ENCODE data around the gene ATP12A. TPM values are rescaled to one million over a fixed set of nuclear protein-coding genes. Genes with fewer than 3 reads are reported as not detected.

Gene ATP12A
- total RNA-seq, 1 donor from 2014 or later: under 0.01 TPM

DNA sequence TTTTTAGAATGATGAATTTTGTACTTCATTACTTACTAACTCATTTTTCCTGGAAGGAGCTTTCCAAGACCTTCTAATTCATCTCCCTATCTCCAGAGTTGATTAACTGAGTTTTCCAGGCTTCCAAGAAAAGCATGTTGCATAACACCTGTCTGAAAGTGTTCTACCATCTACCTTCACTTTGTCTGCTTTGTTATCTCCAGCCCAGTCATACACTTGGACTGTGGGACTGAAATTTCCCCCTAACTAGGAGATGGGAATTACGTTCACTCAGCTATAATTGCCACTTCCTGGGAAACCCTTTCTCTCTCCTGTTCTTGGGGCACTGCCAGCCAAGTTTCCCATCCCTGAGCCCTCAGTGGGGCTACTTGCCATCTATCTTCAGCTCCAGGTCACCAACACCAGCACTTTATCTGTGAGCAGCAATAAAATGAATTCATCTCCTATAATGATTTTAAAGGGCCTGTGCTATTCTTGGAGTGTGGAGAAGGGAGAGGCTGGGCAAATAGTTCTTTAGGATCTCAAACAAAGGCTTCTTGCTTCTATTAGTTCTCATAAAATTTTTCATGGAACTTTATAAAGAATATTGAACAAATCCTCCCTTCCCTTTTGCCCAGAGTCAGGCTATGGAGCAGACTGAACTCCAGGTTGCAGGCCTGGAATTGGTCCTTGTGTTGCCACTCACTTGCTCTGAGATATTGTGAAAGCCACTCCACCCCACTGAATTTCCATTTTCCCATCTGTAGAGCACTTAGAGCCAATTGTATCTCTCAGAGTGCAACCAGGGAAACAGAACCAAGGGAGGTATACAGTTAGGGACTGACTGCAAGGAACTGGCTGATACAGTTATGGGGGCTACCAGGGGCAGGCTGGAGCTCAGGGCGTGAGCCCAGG lies 17.8 kb upstream of the ATP12A start:
- DNase-seq (ENCODE audit: low spot score in 2 of 2) (no peak), FAIRE-seq (no peak)

GRCh38 chr13:24663089-24663395 lies 17.2 kb upstream of the ATP12A start:
- no peak for FAIRE-seq
- DNase-seq (ENCODE audit: low spot score in 2 of 2): no peak

- DNase-seq (ENCODE audit: low spot score in 2 of 2) (no peak), FAIRE-seq (no peak)
Observed at GRCh38 chr13:24663586-24663985, 16.6 kb upstream of the ATP12A start.

DNA sequence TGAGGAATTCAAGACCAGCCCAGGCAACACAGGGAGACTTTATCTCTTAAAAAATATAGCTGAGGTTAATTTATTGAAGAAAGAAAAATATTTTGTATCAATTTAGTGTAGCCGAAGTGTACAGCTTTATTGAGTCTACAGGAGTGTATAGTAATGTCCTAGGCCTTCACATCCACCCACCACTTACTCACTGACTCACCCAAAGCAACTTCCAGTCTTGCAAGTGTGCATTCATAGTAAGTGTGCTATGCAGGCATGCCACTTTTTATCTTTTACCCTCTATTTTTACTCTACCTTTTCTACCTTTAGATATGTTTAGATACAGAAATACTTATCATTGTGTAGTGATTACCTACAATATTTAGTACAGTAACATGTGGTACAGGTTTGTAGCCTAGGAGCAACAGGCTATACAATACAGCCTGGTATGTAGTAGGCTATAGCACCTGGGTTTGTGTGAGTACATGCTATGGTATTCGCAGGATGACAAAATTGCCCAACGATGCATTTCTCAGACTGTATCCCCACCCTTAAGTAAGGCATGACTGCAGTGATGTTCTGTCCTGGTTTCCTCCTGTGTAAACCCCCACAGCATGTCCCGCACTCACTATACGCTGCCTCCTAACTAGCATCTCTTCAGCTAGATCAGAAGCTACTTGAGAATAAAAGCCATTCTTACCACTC lies 15.3 kb upstream of the ATP12A start:
- no peak for DNase-seq (ENCODE audit: low spot score in 2 of 2)
- FAIRE-seq: no peak

DNA sequence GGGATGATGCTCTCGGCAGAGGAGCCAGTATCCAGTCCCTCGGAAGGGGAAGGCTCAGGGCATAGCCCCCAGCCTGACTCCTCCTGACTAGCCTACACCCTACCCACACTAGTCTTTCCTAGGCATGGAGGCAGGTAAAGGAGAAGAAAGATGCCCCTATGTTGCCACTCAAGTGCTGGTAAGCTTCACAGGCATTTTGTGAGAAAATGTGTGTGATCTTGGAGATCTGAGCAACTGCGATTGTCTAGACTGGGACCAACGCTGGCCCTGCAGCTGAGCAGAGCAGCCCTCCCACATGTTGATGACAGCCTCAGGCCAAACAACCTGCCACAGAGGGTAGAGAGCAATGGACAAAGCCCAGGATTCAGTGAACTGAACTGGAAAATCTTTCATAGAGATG lies 11.7 kb upstream of the ATP12A start:
- FAIRE-seq (no peak), DNase-seq (ENCODE audit: low spot score in 2 of 2) (no peak)

DNA sequence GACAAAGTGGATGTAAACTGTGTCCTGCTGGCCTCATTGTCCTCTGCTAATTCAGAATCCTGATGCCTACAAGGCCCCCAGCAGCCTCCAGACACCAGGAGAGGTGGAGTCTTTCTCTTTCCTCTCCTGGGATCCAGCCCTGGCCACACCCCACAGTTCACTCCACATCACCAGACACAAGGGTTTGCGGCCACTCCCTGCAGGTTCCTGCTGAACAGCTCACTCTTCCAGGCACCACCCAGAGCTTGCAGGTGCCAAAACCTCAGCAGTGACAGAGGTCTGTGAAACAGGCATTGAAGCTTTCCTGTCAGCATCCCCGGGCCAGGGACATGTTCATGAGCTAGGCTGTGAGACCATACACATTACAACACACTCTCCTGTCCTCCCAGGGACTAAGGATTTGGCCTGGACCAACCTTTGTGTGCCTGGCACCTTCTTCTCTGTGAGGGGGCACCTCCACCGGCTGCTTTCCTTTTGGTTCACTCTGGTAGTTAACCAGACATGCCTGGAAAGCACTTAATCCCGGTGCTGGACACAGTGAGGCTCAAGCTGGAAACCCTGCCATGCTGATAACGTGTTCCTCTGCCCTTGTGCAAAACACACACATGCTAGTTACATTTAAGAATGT lies 11.1 kb upstream of the ATP12A start:
- DNase-seq (ENCODE audit: low spot score in 2 of 2) (no peak), FAIRE-seq (no peak)

- FAIRE-seq (no peak), DNase-seq (ENCODE audit: low spot score in 2 of 2) (no peak)
Observed at GRCh38 chr13:24670174-24670573, 10.0 kb upstream of the ATP12A start.

GRCh38 chr13:24670961-24671381 lies 9.2 kb upstream of the ATP12A start:
- FAIRE-seq (no peak), DNase-seq (ENCODE audit: low spot score in 2 of 2) (no peak)

DNA sequence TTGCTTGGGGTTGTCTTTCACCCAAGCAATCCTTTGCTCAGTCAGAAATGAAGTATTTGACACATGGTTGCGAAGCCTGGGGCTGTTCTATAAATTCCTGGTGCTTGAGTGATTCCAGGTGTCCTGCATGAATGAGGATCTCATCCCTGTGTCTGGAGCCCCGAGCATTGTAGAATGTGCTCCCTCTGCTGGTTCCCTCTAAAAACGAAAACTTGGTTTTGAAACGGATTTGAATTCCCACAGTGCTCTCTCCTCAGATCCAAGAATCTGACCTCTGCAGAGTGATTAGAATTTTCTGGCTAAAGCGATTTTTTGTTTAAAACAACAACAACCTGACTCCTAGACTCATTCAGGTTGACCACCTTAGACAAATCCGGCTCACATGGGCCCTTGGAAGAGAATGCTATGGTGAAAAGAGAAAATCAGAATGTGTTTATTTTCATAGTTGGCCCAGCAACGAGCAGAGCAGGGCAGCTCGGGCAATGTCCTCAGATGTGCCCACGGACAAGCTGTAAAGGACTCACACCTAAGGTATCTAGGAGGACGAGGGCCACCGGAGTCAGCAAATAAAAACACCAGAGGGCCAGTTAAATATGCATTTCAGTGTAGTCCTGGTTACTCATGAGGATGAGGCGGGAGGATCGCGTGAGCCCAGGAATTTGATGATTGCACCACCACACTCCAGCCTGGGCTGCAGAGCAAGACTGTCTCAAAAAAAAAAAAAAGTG lies 8.7 kb upstream of the ATP12A start:
- FAIRE-seq (no peak), DNase-seq (ENCODE audit: low spot score in 2 of 2) (peak in 1 of 2 donors; percentile 63)

DNA sequence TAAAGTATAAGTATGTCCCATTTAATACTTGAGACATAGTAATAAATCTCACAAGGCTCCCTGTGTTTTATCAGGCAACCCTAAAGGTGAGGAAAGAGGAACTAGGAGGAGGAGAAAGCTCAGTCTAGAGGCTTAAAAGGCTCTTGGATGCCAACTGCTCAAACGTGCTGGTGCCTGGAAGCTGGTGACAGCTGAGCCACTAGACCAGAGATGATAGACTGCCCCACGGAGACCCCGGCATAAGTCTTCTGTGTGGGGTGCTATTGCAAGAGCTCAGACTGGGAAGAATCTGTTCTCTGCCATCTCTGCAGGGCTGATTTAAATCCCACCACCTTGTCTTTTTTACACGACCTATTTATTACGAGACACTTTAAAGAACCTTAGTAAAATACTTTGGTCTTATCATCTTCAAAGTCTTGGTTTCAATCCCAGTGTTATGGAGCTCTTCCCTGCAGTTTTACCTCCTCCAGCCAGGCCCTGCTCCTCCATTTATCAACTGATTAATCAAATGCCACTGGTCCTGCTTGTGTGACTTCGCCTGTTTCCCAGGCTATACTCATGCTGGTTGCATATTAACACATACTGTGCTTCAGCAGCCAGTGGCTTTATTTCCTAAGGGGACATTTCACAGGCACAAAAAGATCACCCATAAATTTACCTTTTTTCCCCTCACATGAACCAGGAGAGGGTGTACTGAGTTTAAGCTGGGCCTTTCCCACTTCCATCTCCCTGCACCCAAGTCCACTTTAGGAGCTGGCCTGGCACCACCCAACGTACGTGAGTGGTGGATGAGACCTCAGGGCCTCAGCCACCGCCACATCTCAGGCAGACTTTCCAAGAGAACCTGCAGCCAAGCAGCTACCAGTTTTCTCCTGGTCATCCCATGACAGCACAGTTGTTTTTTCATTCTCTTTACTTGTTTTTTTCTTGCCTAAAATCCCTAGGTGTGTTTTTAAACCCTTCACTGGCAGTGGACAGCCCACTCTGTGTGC lies 7.8 kb upstream of the ATP12A start:
- FAIRE-seq (no peak), DNase-seq (ENCODE audit: low spot score in 2 of 2) (no peak)

GRCh38 chr13:24675806-24676570 lies 4.2 kb upstream of the ATP12A start:
- DNase-seq (ENCODE audit: low spot score in 2 of 2): no peak
- no peak for FAIRE-seq

DNA sequence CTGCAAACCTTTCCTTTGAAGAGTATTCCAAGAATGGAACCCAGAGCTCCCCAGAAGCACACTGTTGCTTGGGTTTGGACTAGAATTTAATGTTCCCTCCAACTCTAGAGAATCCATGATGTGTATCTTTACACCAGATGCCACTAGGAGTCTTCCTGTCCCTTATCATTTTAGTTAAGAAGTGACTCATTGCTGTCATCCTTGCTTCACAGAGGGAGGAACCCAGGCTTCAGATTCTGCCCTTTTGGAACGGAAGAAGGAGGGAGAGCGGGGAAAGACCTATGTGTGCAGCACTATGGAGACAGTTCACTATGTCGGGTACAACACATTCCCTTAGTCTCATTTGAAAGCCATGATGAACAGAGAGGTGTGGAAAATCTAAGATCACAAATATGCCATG lies 2.1 kb upstream of the ATP12A start:
- no peak for FAIRE-seq

DNA sequence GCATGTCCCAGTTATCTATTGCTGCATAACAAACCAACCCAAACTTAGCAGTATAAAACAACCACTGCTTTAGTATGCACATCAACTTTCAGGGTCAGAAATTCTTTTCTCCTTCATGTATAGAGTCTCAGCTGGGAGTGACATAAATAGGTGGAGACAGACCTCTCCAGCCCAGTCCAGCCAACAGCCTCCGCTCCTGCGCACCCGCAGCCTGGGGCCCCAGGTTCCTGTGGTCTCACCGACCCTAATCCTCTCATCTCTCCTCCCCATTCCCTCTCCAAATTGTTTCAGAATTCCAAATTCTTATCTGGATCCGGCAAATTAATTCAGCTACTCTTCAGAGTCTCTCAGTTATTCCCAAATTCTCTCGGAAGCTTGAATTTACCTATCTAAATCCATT lies 522 bp upstream of the ATP12A start:
- no peak for FAIRE-seq
- DNase-seq (ENCODE audit: low spot score in 2 of 2): no peak

More for the DNA sequence above, 2.1 kb upstream of the ATP12A start:
- no peak for DNase-seq (ENCODE audit: low spot score in 2 of 2)

- no peak for DNase-seq (ENCODE audit: low spot score in 2 of 2)
- FAIRE-seq: no peak
Observed at GRCh38 chr13:24680921-24681604, 855 bp downstream of the ATP12A start.

DNA sequence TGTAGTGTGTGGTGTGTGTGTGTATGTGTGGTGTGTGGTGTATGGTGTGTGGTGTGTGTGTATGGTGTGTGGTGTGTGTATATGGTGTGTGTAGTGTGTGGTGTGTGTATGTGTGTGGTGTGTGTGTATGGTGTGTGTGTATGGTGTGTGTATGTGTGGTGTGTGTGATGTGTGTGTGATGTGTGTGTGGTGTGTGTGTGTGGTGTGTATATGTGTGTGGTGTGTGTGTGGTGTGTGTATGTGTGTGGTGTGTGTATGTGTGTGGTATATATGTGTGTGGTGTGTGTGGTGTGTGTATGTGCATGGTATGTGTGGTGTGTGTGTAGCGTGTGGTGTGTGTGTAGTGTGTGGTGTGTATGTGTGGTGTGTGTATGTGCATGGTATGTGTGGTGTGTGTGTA lies 1.7 kb downstream of the ATP12A start:
- DNase-seq (ENCODE audit: low spot score in 2 of 2) (no peak), FAIRE-seq (no peak)

GRCh38 chr13:24682353-24682752 lies 2.1 kb downstream of the ATP12A start:
- DNase-seq (ENCODE audit: low spot score in 2 of 2): no peak
- FAIRE-seq: no peak

DNA sequence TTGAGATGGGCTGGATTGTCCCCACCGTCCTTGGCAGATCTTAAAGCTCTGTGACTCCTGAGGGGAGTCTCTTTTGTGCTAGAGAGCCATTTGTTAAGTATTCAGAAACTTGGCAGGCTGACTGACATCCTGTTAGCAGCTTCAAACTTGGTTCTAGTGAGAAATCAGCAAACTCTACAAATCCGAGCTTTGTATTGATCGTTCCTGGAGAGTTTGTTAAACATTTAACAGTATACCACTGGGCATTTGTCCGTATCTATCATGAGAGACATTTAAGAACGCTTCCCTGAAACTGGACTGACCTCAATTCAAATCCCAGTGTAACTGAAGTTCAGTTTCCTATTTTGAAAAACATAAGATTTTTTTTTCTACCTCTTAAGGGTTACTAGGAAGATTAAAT lies 3.1 kb downstream of the ATP12A start:
- FAIRE-seq: no peak
- DNase-seq (ENCODE audit: low spot score in 2 of 2): no peak

- DNase-seq (ENCODE audit: low spot score in 2 of 2): peak; percentile 67 to 68
- FAIRE-seq: no peak
Observed at GRCh38 chr13:24683838-24684599, 3.8 kb downstream of the ATP12A start.

Data from frontal cortex (tissue), 4 donors.